Karpas-422 (cell line): ENCODE data around the gene ASB2. TPM values are rescaled to one million over a fixed set of nuclear protein-coding genes. Genes with fewer than 3 reads are reported as not detected.

Experiments used
- DNase-seq: peaks from one replicate; pipeline ENCODE4 v3.0.0-alpha.2; 2015
- H2AFZ ChIP-seq: fragments of 200-600 bp; sonication (generic); 2 replicates; pipeline ENCODE4 v1.6.1; 2014; ENCODE audit warnings: antibody characterized with exemption, low read length, mixed read lengths
- H3K27ac ChIP-seq: fragments of 200-600 bp; sonication (generic); 2 replicates; pipeline ENCODE4 v1.5.1; 2014; ENCODE audit warnings: mild to moderate bottlenecking, low read length, moderate library complexity
- H3K27me3 ChIP-seq: fragments of 200-600 bp; sonication (generic); 2 replicates; pipeline ENCODE4 v1.6.1; 2014; ENCODE audit warnings: low read length, mixed read lengths
- H3K36me3 ChIP-seq: fragments of 200-600 bp; sonication (generic); 2 replicates; pipeline ENCODE4 v1.6.1; 2014; ENCODE audit warnings: low read length, mixed read lengths; ENCODE audit not compliant: insufficient read depth
- H3K4me1 ChIP-seq: fragments of 200-600 bp; sonication (generic); 2 replicates; pipeline ENCODE4 v1.6.1; 2014; ENCODE audit warnings: mild to moderate bottlenecking, low read length, mixed read lengths
- H3K4me2 ChIP-seq: fragments of 200-600 bp; sonication (generic); 2 replicates; pipeline ENCODE4 v1.6.1; 2014; ENCODE audit warnings: low read length, low read depth, mild to moderate bottlenecking; ENCODE audit not compliant: poor library complexity, severe bottlenecking
- H3K4me3 ChIP-seq: fragments of 200-600 bp; sonication (generic); 2 replicates; pipeline ENCODE4 v1.5.1; 2014; ENCODE audit warnings: mild to moderate bottlenecking, antibody characterized with exemption, low read length, mixed read lengths
- H3K79me2 ChIP-seq: fragments of 200-600 bp; sonication (generic); 2 replicates; pipeline ENCODE4 v1.6.1; 2014; ENCODE audit warnings: mild to moderate bottlenecking, low read length, mixed read lengths
- H3K9ac ChIP-seq: fragments of 200-600 bp; sonication (generic); 2 replicates; pipeline ENCODE4 v1.6.0; 2014; ENCODE audit warnings: low read length
- H3K9me2 ChIP-seq: fragments of 200-600 bp; sonication (generic), shearing (Covaris generic); replicated peaks from 2 replicates; pipeline ENCODE4 v1.6.0; 2014; ENCODE audit warnings: mild to moderate bottlenecking, low read length, moderate library complexity; ENCODE audit not compliant: insufficient read depth
- H3K9me3 ChIP-seq: fragments of 300-700, 200-600 bp; sonication (generic); 2 replicates; pipeline ENCODE4 v1.6.1; 2014; ENCODE audit warnings: low read length, mixed read lengths
- H4K20me1 ChIP-seq: fragments of 200-600 bp; sonication (generic); 2 replicates; pipeline ENCODE4 v1.6.1; 2014; ENCODE audit warnings: mild to moderate bottlenecking, antibody characterized with exemption, low read length, low read depth; ENCODE audit not compliant: insufficient read depth
- total RNA-seq: library from RNA; depleted of rRNA; stranded (reverse); fragments of >200 nt; shearing (Covaris generic); gene quantifications from 2 replicates; pipeline ENCODE4 v1.2.3, GENCODE V29; 2014; ENCODE audit warnings: low replicate concordance

The ASB2 gene
- total RNA-seq, 1 experiment from 2014 or later = 2.3 TPM

GRCh38 chr14:93932642-93933041 is 43.7 kb downstream of the ASB2 start:
- Histone ChIP-seq H3K4me3 (no peak overlapping the region), H3K27ac (no peak overlapping the region), H3K9me3 (no peaks in the 10 kb centered on the region), H3K36me3 (no peaks in the 10 kb centered on the region), H3K9me2 (no peaks in the 10 kb centered on the region), H3K79me2 (no peaks in the 10 kb centered on the region), H3K4me2 (no peak overlapping the region), H3K27me3 (no peaks in the 10 kb centered on the region), H3K4me1 (no peaks in the 10 kb centered on the region), H4K20me1 (peaks cover 10% of the 10 kb centered on the region; the same call in 1 of the 2 replicates), H2AFZ (no peak overlapping the region), H3K9ac (no peak overlapping the region)
- no peak for DNase-seq

GRCh38 chr14:93930989-93931307 is 45.4 kb downstream of the ASB2 start:
- H3K4me3 ChIP-seq = no peak overlapping the region
- no peak overlapping the region for H3K27ac ChIP-seq
- no peak overlapping the region for H3K4me2 ChIP-seq
- H2AFZ ChIP-seq = no peak overlapping the region
- peaks cover 4% of the 10 kb centered on the region; the same call in 1 of the 2 replicates for H4K20me1 ChIP-seq
- H3K79me2 ChIP-seq = no peaks in the 10 kb centered on the region
- H3K27me3 ChIP-seq = no peaks in the 10 kb centered on the region
- no peaks in the 10 kb centered on the region for H3K9me3 ChIP-seq
- no peaks in the 10 kb centered on the region for H3K36me3 ChIP-seq
- DNase-seq = no peak
- H3K4me1 ChIP-seq = no peaks in the 10 kb centered on the region
- no peaks in the 10 kb centered on the region for H3K9me2 ChIP-seq
- no peak overlapping the region for H3K9ac ChIP-seq

- no peaks in the 10 kb centered on the region for H4K20me1 ChIP-seq
- H3K79me2 ChIP-seq = no peaks in the 10 kb centered on the region
- no peaks in the 10 kb centered on the region for H3K27me3 ChIP-seq
- no peak overlapping the region for H2AFZ ChIP-seq
- H3K27ac ChIP-seq = no peak overlapping the region
- H3K4me3 ChIP-seq = no peak overlapping the region
- H3K4me1 ChIP-seq = no peaks in the 10 kb centered on the region
- no peak overlapping the region for H3K9ac ChIP-seq
- no peak for DNase-seq
- H3K9me3 ChIP-seq = no peaks in the 10 kb centered on the region
- no peaks in the 10 kb centered on the region for H3K9me2 ChIP-seq
- no peak overlapping the region for H3K4me2 ChIP-seq
- no peaks in the 10 kb centered on the region for H3K36me3 ChIP-seq
These were observed 45.9 kb downstream of the ASB2 start for GRCh38 chr14:93930296-93930988.

GRCh38 chr14:93929657-93930056 is 46.7 kb downstream of the ASB2 start:
- no peak overlapping the region for H3K9ac ChIP-seq
- H3K4me1 ChIP-seq = no peaks in the 10 kb centered on the region
- no peaks in the 10 kb centered on the region for H3K9me3 ChIP-seq
- H2AFZ ChIP-seq = no peak overlapping the region
- H3K4me2 ChIP-seq = no peak overlapping the region
- no peaks in the 10 kb centered on the region for H3K79me2 ChIP-seq
- no peaks in the 10 kb centered on the region for H4K20me1 ChIP-seq
- H3K27me3 ChIP-seq = no peaks in the 10 kb centered on the region
- DNase-seq = no peak
- H3K4me3 ChIP-seq = no peak overlapping the region
- H3K9me2 ChIP-seq = no peaks in the 10 kb centered on the region
- H3K27ac ChIP-seq = no peak overlapping the region
- no peaks in the 10 kb centered on the region for H3K36me3 ChIP-seq

GRCh38 chr14:93929048-93929535 is 47.3 kb downstream of the ASB2 start:
- DNase-seq = no peak
- Histone ChIP-seq H3K4me2 (no peak overlapping the region), H3K79me2 (no peaks in the 10 kb centered on the region), H3K27me3 (no peaks in the 10 kb centered on the region), H3K27ac (no peak overlapping the region), H3K36me3 (no peaks in the 10 kb centered on the region), H3K9ac (no peak overlapping the region), H3K9me2 (no peaks in the 10 kb centered on the region), H2AFZ (no peak overlapping the region), H3K9me3 (no peaks in the 10 kb centered on the region), H4K20me1 (no peaks in the 10 kb centered on the region), H3K4me3 (no peak overlapping the region), H3K4me1 (no peaks in the 10 kb centered on the region)

GRCh38 chr14:93928184-93929047 is 48.0 kb downstream of the ASB2 start:
- Histone ChIP-seq H3K4me2 (no peak overlapping the region), H3K36me3 (no peaks in the 10 kb centered on the region), H4K20me1 (no peaks in the 10 kb centered on the region), H3K27me3 (no peaks in the 10 kb centered on the region), H3K4me1 (no peaks in the 10 kb centered on the region), H2AFZ (no peak overlapping the region), H3K9ac (no peak overlapping the region), H3K9me2 (no peaks in the 10 kb centered on the region), H3K27ac (no peak overlapping the region), H3K9me3 (no peaks in the 10 kb centered on the region), H3K79me2 (no peaks in the 10 kb centered on the region), H3K4me3 (no peak overlapping the region)
- DNase-seq = no peak

GRCh38 chr14:93927800-93928145 is 48.6 kb downstream of the ASB2 start:
- Histone ChIP-seq H3K36me3 (no peaks in the 10 kb centered on the region), H3K27me3 (no peaks in the 10 kb centered on the region), H4K20me1 (no peaks in the 10 kb centered on the region), H3K4me3 (no peak overlapping the region), H3K79me2 (no peaks in the 10 kb centered on the region), H3K9me3 (no peaks in the 10 kb centered on the region), H3K9ac (no peak overlapping the region), H3K4me2 (no peak overlapping the region), H3K9me2 (no peaks in the 10 kb centered on the region), H2AFZ (no peak overlapping the region), H3K4me1 (no peaks in the 10 kb centered on the region), H3K27ac (no peak overlapping the region)
- DNase-seq = no peak

- Histone ChIP-seq H3K9me2 (no peaks in the 10 kb centered on the region), H2AFZ (no peak within 1 kb of the TSS)
These were observed 49.2 kb downstream of the ASB2 start, which contains the start of gene FAM181A for GRCh38 chr14:93926873-93927799. FAM181A (plus strand) TSS chr14:93927344; CDS start chr14:93928286, 942 bp downstream.

More at GRCh38 chr14:93926873-93927799, 49.2 kb downstream of the ASB2 start, which contains the start of gene FAM181A:
- H3K9me3 ChIP-seq = no peaks in the 10 kb centered on the region
- H3K4me1 ChIP-seq = no peaks in the 10 kb centered on the region
- no peaks in the 10 kb centered on the region for H3K79me2 ChIP-seq
- no peaks in the 10 kb centered on the region for H4K20me1 ChIP-seq
- no peaks in the 10 kb centered on the region for H3K27me3 ChIP-seq
- no peak within 1 kb of the TSS for H3K9ac ChIP-seq
- H3K4me3 ChIP-seq = no peak within 1 kb of the TSS
- no peaks in the 10 kb centered on the region for H3K36me3 ChIP-seq
- no peak within 1 kb of the TSS for H3K27ac ChIP-seq
- no peak within 1 kb of the TSS for H3K4me2 ChIP-seq
- no peak for DNase-seq
